Activated naive CD8-positive, alpha-beta T cell treated with anti-CD3 and anti-CD28 coated beads, Interleukin-2, amount 10 ng/mL, durations not matched to agents 7 days and 5 days (primary cell): ENCODE results near the gene CDCP1. TPM values are rescaled to one million over a fixed set of nuclear protein-coding genes. Genes with fewer than 3 reads are reported as not detected.

Source experiments
- ATAC-seq: fragments of 150-1000 bp; cut with Tn5 transposase; one replicate; pipeline ENCODE4 v1.10.0; 2021; ENCODE audit warnings: low read depth, moderate library complexity
- POLR2A ChIA-PET: fragments of 350-600 bp; sonication (Branson Sonifier 250); formaldehyde crosslinking; loops from one replicate; lab custom pipeline; 2021; ENCODE audit warnings: antibody characterized with exemption; lab: Charles Lee
- DNase-seq: peaks from one replicate; pipeline ENCODE4 v3.0.0; 2021
- H3K27ac Mint-ChIP-seq: one replicate; pipeline ENCODE4 v1.8.0; 2022; ENCODE audit warnings: mild to moderate bottlenecking, mixed read lengths
- H3K27me3 Mint-ChIP-seq: one replicate; pipeline ENCODE4 v1.8.0; 2022; ENCODE audit warnings: mild to moderate bottlenecking, moderate library complexity, mixed read lengths
- H3K36me3 Mint-ChIP-seq: one replicate; pipeline ENCODE4 v1.8.0; 2021; ENCODE audit warnings: mild to moderate bottlenecking, mixed read lengths
- H3K4me1 Mint-ChIP-seq: one replicate; pipeline ENCODE4 v1.8.0; 2021; ENCODE audit warnings: mixed read lengths
- H3K4me3 Mint-ChIP-seq: one replicate; pipeline ENCODE4 v1.8.0; 2022; ENCODE audit warnings: mild to moderate bottlenecking, moderate library complexity, mixed read lengths
- H3K9me3 Mint-ChIP-seq: one replicate; pipeline ENCODE4 v1.8.0; 2021; ENCODE audit warnings: mixed read lengths
- total RNA-seq, 2 experiments: library from RNA; stranded (reverse); gene quantifications; one replicate each; pipeline ENCODE4 v1.2.3, GENCODE V29; 2021

CDCP1 gene
- total RNA-seq, 2 experiments from 2014 or later: 7.1 to 8.7 TPM

DNA sequence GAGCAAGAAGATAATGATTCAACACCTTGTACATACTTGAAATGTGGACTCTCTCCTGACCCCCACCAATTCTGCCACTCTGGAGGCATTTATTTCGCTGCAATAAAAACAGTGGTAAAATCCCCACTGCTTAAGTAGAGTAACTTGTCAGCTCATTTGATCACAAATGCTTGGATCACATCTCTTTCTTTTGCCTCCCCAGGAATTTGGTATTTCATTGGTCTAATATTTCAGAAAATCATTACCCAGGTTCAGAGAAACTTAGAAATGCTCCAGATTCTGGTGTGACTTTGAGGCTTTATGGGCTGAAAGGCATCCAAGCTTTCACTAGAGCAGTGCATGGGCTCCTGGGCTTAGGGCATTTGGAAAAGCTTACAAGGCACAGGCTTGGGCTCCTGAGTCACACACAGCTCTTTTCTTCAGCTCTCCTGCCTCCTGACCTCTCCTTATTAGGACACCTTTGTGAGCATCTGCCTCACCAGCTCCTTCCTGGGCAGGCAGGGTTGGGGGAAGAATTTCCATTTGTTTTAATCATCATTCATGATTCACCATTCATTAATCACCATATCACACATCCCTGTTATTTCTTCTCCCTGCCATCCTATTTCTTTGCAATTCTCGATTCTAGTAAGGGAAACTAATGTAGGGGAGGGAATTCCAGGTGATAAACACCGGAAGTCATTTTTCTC lies 22.5 kb downstream of the CDCP1 start:
- ATAC-seq: no peak
- POLR2A ChIA-PET: no interaction called here

DNA sequence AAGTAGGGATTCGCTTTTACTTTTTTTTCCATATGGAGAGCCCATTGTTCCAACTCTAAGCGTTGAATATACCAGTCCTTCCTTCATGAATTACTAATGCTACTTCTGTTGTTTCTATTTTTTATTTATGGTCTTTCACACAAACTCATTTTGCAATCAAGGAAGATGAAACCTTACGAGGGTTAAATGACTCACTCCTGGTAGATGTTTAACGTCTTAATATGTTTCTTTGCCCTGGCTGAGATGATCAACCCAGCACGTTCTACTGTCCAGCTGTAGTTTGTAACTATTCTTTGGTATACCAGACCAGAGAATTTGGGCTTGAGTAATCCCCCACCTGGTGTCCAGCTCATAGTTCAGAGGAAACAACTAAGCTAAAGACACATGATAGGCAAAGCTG lies 23.1 kb downstream of the CDCP1 start:
- peaks cover 26% of the 10 kb centered on the region for H3K27me3 Mint-ChIP-seq
- H3K27ac Mint-ChIP-seq: no peak overlapping the region

More for the DNA sequence above, 22.5 kb downstream of the CDCP1 start:
- H3K4me1 Mint-ChIP-seq: peaks cover 40% of the 10 kb centered on the region
- H3K36me3 Mint-ChIP-seq: peaks cover 12% of the 10 kb centered on the region
- no peak overlapping the region for H3K27ac Mint-ChIP-seq
- peaks cover 28% of the 10 kb centered on the region for H3K27me3 Mint-ChIP-seq
- no peak for DNase-seq
- H3K4me3 Mint-ChIP-seq: no peak overlapping the region
- H3K9me3 Mint-ChIP-seq: no peaks in the 10 kb centered on the region

DNA sequence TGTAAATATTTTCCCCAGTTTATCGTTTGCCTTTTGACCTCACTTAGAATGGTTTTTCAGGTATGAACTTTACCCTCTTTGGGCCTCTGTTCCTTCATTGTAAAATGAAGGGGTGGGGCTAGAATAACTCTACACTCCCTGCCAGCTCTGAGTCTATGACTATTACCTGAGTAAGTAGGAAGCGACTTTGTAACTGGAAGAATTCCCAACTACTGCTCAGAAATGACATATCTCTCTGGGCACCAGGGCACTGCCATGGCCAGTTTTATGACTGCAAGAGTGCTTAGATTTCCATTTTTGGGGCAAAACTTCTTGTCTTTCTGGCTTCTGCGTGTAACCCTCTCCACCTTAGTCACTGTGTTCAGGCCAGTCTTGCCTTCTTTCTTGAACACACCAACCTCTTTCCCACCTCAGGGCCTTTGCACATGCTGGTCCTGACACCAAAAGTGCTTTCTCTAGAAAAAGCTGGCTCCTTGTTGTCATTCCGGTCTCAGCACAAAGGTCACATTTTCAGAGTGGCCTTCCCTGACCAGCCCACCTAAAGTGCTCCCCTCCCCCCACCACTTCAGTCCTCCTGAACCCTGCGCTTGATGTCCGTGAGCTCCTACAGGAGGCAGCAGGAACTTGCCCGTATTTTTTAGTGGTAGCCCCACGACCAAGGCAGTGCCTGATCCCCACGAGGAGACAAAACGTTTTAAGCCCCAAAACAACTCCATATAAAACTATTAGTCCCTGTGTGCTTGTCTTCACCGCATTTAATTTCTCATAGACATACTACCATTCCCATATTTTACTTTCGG lies 25.6 kb downstream of the CDCP1 start:
- POLR2A ChIA-PET: interaction anchor here (0.8 kb wide), 1 partner anchor 14 kb away, joined by 3 read pairs; no protein-coding TSS in a partner anchor
- DNase-seq (no peak), ATAC-seq (no peak)
- Mint-ChIP-seq H3K36me3 (peaks cover 10% of the 10 kb centered on the region), H3K27me3 (peaks cover 26% of the 10 kb centered on the region), H3K4me3 (no peak overlapping the region), H3K4me1 (peaks cover 37% of the 10 kb centered on the region), H3K27ac (peak overlapping the region; percentile 11), H3K9me3 (no peaks in the 10 kb centered on the region)

More for the DNA sequence above, 23.1 kb downstream of the CDCP1 start:
- no peak for ATAC-seq
- peaks cover 11% of the 10 kb centered on the region for H3K36me3 Mint-ChIP-seq
- no peak overlapping the region for H3K4me3 Mint-ChIP-seq
- peaks cover 47% of the 10 kb centered on the region for H3K4me1 Mint-ChIP-seq
- no peaks in the 10 kb centered on the region for H3K9me3 Mint-ChIP-seq
- no peak for DNase-seq
- POLR2A ChIA-PET: no interaction called here

DNA sequence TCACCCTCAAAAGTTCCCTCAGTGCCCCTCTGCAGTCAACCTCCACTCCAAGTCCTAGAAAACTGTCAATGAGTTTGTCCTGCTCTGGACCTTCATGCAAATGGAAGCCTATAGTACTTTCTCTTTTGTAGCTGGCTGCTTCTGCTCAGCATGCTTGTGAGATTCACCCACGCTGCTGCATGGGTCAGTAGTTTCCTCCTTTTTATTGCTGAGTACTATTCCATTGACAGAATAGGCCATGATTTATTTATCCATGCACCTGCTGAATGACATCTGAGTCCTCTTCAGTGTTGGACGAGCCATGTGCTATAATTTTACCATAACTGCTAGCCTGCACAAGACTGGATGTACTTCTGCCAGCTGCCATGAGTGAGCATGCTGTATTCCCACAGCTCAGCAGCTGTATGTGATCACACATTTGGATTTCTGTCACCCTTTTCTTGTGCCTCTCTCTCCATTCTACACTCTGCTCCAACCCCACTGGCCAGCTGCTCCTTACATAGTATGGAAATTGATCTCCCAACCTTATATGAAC lies 26.3 kb downstream of the CDCP1 start:
- H3K27me3 Mint-ChIP-seq: peaks cover 23% of the 10 kb centered on the region
- no peak for DNase-seq
- no peak for ATAC-seq
- H3K36me3 Mint-ChIP-seq: peaks cover 8% of the 10 kb centered on the region
- H3K27ac Mint-ChIP-seq: peak overlapping the region; percentile 11
- peaks cover 38% of the 10 kb centered on the region for H3K4me1 Mint-ChIP-seq
- no peak overlapping the region for H3K4me3 Mint-ChIP-seq
- POLR2A ChIA-PET: interaction anchor here (0.5 kb wide), 1 partner anchor 540 kb away, joined by 4 read pairs; no protein-coding TSS in a partner anchor
- no peaks in the 10 kb centered on the region for H3K9me3 Mint-ChIP-seq

DNA sequence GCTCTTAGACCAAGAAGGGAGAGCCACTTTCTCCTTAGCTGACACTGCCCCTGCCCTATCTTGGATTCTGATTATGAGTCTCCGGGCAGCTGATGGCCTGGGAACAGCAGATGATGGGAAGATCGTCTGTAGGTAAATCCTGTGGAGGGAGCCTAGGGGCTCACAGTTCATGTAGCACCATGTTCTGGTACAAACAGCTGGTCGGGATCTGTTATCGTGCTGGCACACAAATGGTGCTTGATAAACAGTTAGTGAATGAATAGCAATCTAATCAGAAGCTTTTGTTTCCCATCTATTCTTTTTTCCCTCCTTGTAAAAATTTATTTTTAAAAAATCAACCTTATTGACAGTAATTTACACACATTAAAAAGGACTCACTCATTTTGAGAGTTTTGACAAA lies 26.8 kb downstream of the CDCP1 start:
- H3K4me1 Mint-ChIP-seq: peaks cover 41% of the 10 kb centered on the region
- DNase-seq: no peak
- peaks cover 8% of the 10 kb centered on the region for H3K36me3 Mint-ChIP-seq
- peak overlapping the region; percentile 93 for H3K27ac Mint-ChIP-seq
- H3K9me3 Mint-ChIP-seq: no peaks in the 10 kb centered on the region
- no peak for ATAC-seq
- H3K4me3 Mint-ChIP-seq: no peak overlapping the region
- POLR2A ChIA-PET: interaction anchor here (0.6 kb wide), 2 partner anchors 56 to 83 kb away, joined by 3 read pairs; no protein-coding TSS in a partner anchor
- H3K27me3 Mint-ChIP-seq: peaks cover 19% of the 10 kb centered on the region

- peak; percentile 38 for ATAC-seq
- no peak for DNase-seq
- Mint-ChIP-seq H3K27ac (peak overlapping the region; percentile 93), H3K4me1 (peaks cover 47% of the 10 kb centered on the region), H3K9me3 (no peaks in the 10 kb centered on the region), H3K4me3 (peak overlapping the region; percentile 73), H3K27me3 (peaks cover 13% of the 10 kb centered on the region), H3K36me3 (peaks cover 7% of the 10 kb centered on the region)
- POLR2A ChIA-PET: interaction anchor here (0.6 to 2.3 kb wide), 8 partner anchors 9 to 77 kb away, joined by 3 to 23 read pairs (median 4); partner anchors contain the start of gene CDCP1
Observed at GRCh38 chr3:45118615-45119071, 27.5 kb downstream of the CDCP1 start.

DNA sequence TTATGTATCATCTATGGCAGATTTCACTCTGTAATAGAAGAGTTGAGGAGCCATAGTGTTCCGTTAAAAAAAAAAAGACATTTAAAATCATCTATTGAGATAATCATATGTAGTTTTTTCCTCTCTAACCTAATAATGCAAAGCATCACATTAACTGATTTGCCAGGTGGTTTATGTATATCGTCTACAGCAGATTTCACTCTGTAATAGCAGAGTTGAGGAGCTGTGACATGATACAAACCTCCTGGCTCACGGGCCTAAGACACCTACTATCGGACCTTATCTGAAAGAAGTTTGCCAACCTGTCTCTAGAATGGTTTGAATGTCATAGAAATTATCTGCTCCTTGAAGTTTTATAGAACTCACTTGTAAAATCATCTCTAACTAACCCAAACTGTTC lies 29.8 kb downstream of the CDCP1 start:
- peaks cover 3% of the 10 kb centered on the region for H3K27me3 Mint-ChIP-seq
- peaks cover 56% of the 10 kb centered on the region for H3K4me1 Mint-ChIP-seq
- no peak overlapping the region for H3K27ac Mint-ChIP-seq
- ATAC-seq (no peak), DNase-seq (no peak)
- H3K36me3 Mint-ChIP-seq: peaks cover 17% of the 10 kb centered on the region
- H3K9me3 Mint-ChIP-seq: no peaks in the 10 kb centered on the region
- POLR2A ChIA-PET: no interaction called here
- H3K4me3 Mint-ChIP-seq: no peak overlapping the region

- no peak for DNase-seq
- H3K36me3 Mint-ChIP-seq: peaks cover 29% of the 10 kb centered on the region
- H3K27ac Mint-ChIP-seq: no peak overlapping the region
- H3K9me3 Mint-ChIP-seq: no peaks in the 10 kb centered on the region
- H3K4me3 Mint-ChIP-seq: no peak overlapping the region
- ATAC-seq: no peak
- H3K4me1 Mint-ChIP-seq: peaks cover 61% of the 10 kb centered on the region
- peaks cover 2% of the 10 kb centered on the region for H3K27me3 Mint-ChIP-seq
- POLR2A ChIA-PET: no interaction called here
Observed at GRCh38 chr3:45113625-45114050, 32.5 kb downstream of the CDCP1 start.

GRCh38 chr3:45112939-45113338 lies 33.2 kb downstream of the CDCP1 start:
- ATAC-seq (no peak), DNase-seq (no peak)
- POLR2A ChIA-PET: no interaction called here
- Mint-ChIP-seq H3K9me3 (no peaks in the 10 kb centered on the region), H3K27me3 (peaks cover 2% of the 10 kb centered on the region), H3K36me3 (peaks cover 31% of the 10 kb centered on the region), H3K4me1 (peaks cover 58% of the 10 kb centered on the region), H3K27ac (no peak overlapping the region), H3K4me3 (no peak overlapping the region)

GRCh38 chr3:45110509-45110833 lies 35.7 kb downstream of the CDCP1 start:
- H3K27me3 Mint-ChIP-seq: peaks cover 3% of the 10 kb centered on the region
- H3K36me3 Mint-ChIP-seq: peaks cover 42% of the 10 kb centered on the region
- H3K27ac Mint-ChIP-seq: peak overlapping the region; percentile 85
- ATAC-seq: no peak
- DNase-seq: peak; percentile 45
- H3K4me3 Mint-ChIP-seq: peak overlapping the region; percentile 80
- POLR2A ChIA-PET: interaction anchor here (1.7 kb wide), 1 partner anchor 8 kb away, joined by 4 read pairs; no protein-coding TSS in a partner anchor
- no peaks in the 10 kb centered on the region for H3K9me3 Mint-ChIP-seq
- peaks cover 66% of the 10 kb centered on the region for H3K4me1 Mint-ChIP-seq

GRCh38 chr3:45109771-45110508 lies 36.2 kb downstream of the CDCP1 start:
- no peak for DNase-seq
- no peaks in the 10 kb centered on the region for H3K9me3 Mint-ChIP-seq
- ATAC-seq: peak; percentile 64
- H3K4me3 Mint-ChIP-seq: peak overlapping the region; percentile 80
- peaks cover 43% of the 10 kb centered on the region for H3K36me3 Mint-ChIP-seq
- H3K4me1 Mint-ChIP-seq: peaks cover 71% of the 10 kb centered on the region
- POLR2A ChIA-PET: interaction anchor here (1.7 kb wide), 1 partner anchor 8 kb away, joined by 4 read pairs; no protein-coding TSS in a partner anchor
- peaks cover 3% of the 10 kb centered on the region for H3K27me3 Mint-ChIP-seq
- H3K27ac Mint-ChIP-seq: peak overlapping the region; percentile 85

GRCh38 chr3:45106874-45107273 lies 39.3 kb downstream of the CDCP1 start:
- peak overlapping the region; percentile 25 for H3K4me3 Mint-ChIP-seq
- peaks cover 7% of the 10 kb centered on the region for H3K9me3 Mint-ChIP-seq
- DNase-seq (no peak), ATAC-seq (no peak)
- H3K4me1 Mint-ChIP-seq: peaks cover 57% of the 10 kb centered on the region
- no peak overlapping the region for H3K27ac Mint-ChIP-seq
- H3K27me3 Mint-ChIP-seq: peaks cover 17% of the 10 kb centered on the region
- POLR2A ChIA-PET: interaction anchor here (0.9 to 2.8 kb wide), 2 partner anchors 11 to 14 kb away, joined by 3 to 23 read pairs; no protein-coding TSS in a partner anchor
- H3K36me3 Mint-ChIP-seq: peaks cover 52% of the 10 kb centered on the region
